ENCODE data around the gene TYW5. TPM values are rescaled to one million over a fixed set of nuclear protein-coding genes. Genes with fewer than 3 reads are reported as not detected.

TYW5 gene
- total RNA-seq, 1 donor from 2014 or later = 9.2 TPM

DNA sequence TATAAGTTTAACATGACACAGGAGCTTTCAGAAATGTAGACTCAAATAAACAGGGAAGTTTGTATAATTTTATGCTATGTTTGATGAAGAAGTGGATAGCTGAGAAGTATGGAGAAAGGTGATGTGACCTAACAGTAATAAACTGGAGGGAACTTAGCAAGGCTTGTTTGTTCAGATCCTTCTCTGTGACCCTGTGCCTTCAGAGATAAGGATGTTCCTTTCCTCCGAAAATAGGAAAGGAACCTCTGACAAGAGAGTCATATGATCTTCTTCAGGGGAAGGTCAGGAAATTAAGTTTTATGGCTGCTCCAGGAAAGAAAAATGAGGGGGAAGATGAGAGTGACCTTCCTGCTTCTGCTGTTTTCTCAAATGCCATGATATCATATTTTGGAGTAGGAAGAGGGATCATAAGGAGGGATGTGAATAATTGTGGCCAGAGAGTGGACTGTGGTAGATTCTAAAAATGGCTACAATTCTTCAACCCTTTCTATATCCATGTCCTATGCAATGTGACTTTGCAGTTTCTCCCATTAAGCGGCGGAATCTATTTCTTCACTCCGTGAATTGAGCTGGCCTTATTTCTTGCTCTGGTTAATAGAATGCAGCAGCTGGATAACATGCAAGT lies 52.7 kb downstream of the TYW5 start:
- Mint-ChIP-seq H3K27ac (ENCODE audit: unreplicated experiment) (no peak overlapping the region), H3K4me1 (ENCODE audit: low read depth, unreplicated experiment) (no peaks in the 10 kb centered on the region), H3K36me3 (ENCODE audit: low read depth, unreplicated experiment) (no peaks in the 10 kb centered on the region), H3K9me3 (ENCODE audit: unreplicated experiment) (no peaks in the 10 kb centered on the region), H3K4me3 (ENCODE audit: unreplicated experiment) (no peak overlapping the region), H3K27me3 (ENCODE audit: low read depth, unreplicated experiment) (no peaks in the 10 kb centered on the region)
- no peak for FAIRE-seq
- no peaks in the 10 kb centered on the region for H3K27me3 ChIP-seq (ENCODE audit: insufficient read depth, low read length)
- no peak for DNase-seq (ENCODE audit: low read depth)
- no peaks in the 10 kb centered on the region for H4K20me1 ChIP-seq (ENCODE audit: insufficient read depth, low read length)
- H3K4me3 ChIP-seq (ENCODE audit: insufficient read depth, low read depth, low read length) = no peak overlapping the region
- H3K4me1 ChIP-seq (ENCODE audit: insufficient read depth, low read length) = no peaks in the 10 kb centered on the region
- H3K79me2 ChIP-seq (ENCODE audit: insufficient read depth, low read length) = no peaks in the 10 kb centered on the region
- no peak overlapping the region for H3K4me2 ChIP-seq (ENCODE audit: low read length)
- no peaks in the 10 kb centered on the region for H3K9me3 ChIP-seq (ENCODE audit: insufficient read depth, low read depth, low read length)
- no peak overlapping the region for H3K9ac ChIP-seq (ENCODE audit: low read length)
- TF ChIP-seq EZH2 (IDR thresholded peaks at IDR 0.05; ENCODE audit: insufficient read depth, low read length) = no peak
- no peak for TF ChIP-seq CTCF (IDR thresholded peaks at IDR 0.05; ENCODE audit: insufficient read depth, low read depth, low read length)
- H2AFZ ChIP-seq (ENCODE audit: low read depth, low read length) = no peak overlapping the region
- no peak overlapping the region for H3K27ac ChIP-seq (ENCODE audit: low read depth, low read length)
- no peaks in the 10 kb centered on the region for H3K36me3 ChIP-seq (ENCODE audit: insufficient read depth, low read length)

- H3K4me1 ChIP-seq (ENCODE audit: insufficient read depth, low read length) = no peaks in the 10 kb centered on the region
- H3K36me3 Mint-ChIP-seq (ENCODE audit: low read depth, unreplicated experiment) = no peaks in the 10 kb centered on the region
- H3K9me3 ChIP-seq (ENCODE audit: insufficient read depth, low read depth, low read length) = no peaks in the 10 kb centered on the region
- H3K4me2 ChIP-seq (ENCODE audit: low read length) = no peak overlapping the region
- H4K20me1 ChIP-seq (ENCODE audit: insufficient read depth, low read length) = no peaks in the 10 kb centered on the region
- DNase-seq (ENCODE audit: low read depth) (no peak), FAIRE-seq (no peak)
- no peak overlapping the region for H3K9ac ChIP-seq (ENCODE audit: low read length)
- no peaks in the 10 kb centered on the region for H3K27me3 ChIP-seq (ENCODE audit: insufficient read depth, low read length)
- H3K4me3 Mint-ChIP-seq (ENCODE audit: unreplicated experiment) = no peak overlapping the region
- no peak for TF ChIP-seq CTCF (IDR thresholded peaks at IDR 0.05; ENCODE audit: insufficient read depth, low read depth, low read length)
- TF ChIP-seq EZH2 (IDR thresholded peaks at IDR 0.05; ENCODE audit: insufficient read depth, low read length) = no peak
- H2AFZ ChIP-seq (ENCODE audit: low read depth, low read length) = no peak overlapping the region
- no peak overlapping the region for H3K4me3 ChIP-seq (ENCODE audit: insufficient read depth, low read depth, low read length)
- no peaks in the 10 kb centered on the region for H3K36me3 ChIP-seq (ENCODE audit: insufficient read depth, low read length)
- H3K4me1 Mint-ChIP-seq (ENCODE audit: low read depth, unreplicated experiment) = no peaks in the 10 kb centered on the region
- no peak overlapping the region for H3K27ac Mint-ChIP-seq (ENCODE audit: unreplicated experiment)
- H3K27me3 Mint-ChIP-seq (ENCODE audit: low read depth, unreplicated experiment) = no peaks in the 10 kb centered on the region
- H3K79me2 ChIP-seq (ENCODE audit: insufficient read depth, low read length) = no peaks in the 10 kb centered on the region
- no peak overlapping the region for H3K27ac ChIP-seq (ENCODE audit: low read depth, low read length)
- H3K9me3 Mint-ChIP-seq (ENCODE audit: unreplicated experiment) = no peaks in the 10 kb centered on the region
These were observed 53.3 kb downstream of the TYW5 start for GRCh38 chr2:199901942-199902341.

- H3K4me2 ChIP-seq (ENCODE audit: low read length) = no peak overlapping the region
- no peaks in the 10 kb centered on the region for H3K4me1 ChIP-seq (ENCODE audit: insufficient read depth, low read length)
- TF ChIP-seq CTCF (IDR thresholded peaks at IDR 0.05; ENCODE audit: insufficient read depth, low read depth, low read length) = no peak
- TF ChIP-seq EZH2 (IDR thresholded peaks at IDR 0.05; ENCODE audit: insufficient read depth, low read length) = no peak
- no peaks in the 10 kb centered on the region for H3K36me3 Mint-ChIP-seq (ENCODE audit: low read depth, unreplicated experiment)
- H2AFZ ChIP-seq (ENCODE audit: low read depth, low read length) = no peak overlapping the region
- no peaks in the 10 kb centered on the region for H3K36me3 ChIP-seq (ENCODE audit: insufficient read depth, low read length)
- FAIRE-seq (no peak), DNase-seq (ENCODE audit: low read depth) (no peak)
- no peaks in the 10 kb centered on the region for H4K20me1 ChIP-seq (ENCODE audit: insufficient read depth, low read length)
- H3K79me2 ChIP-seq (ENCODE audit: insufficient read depth, low read length) = no peaks in the 10 kb centered on the region
- H3K9me3 Mint-ChIP-seq (ENCODE audit: unreplicated experiment) = peaks cover 4% of the 10 kb centered on the region
- no peaks in the 10 kb centered on the region for H3K9me3 ChIP-seq (ENCODE audit: insufficient read depth, low read depth, low read length)
- no peak overlapping the region for H3K4me3 Mint-ChIP-seq (ENCODE audit: unreplicated experiment)
- H3K9ac ChIP-seq (ENCODE audit: low read length) = no peak overlapping the region
- no peak overlapping the region for H3K4me3 ChIP-seq (ENCODE audit: insufficient read depth, low read depth, low read length)
- no peak overlapping the region for H3K27ac Mint-ChIP-seq (ENCODE audit: unreplicated experiment)
- no peaks in the 10 kb centered on the region for H3K27me3 ChIP-seq (ENCODE audit: insufficient read depth, low read length)
- H3K27me3 Mint-ChIP-seq (ENCODE audit: low read depth, unreplicated experiment) = no peaks in the 10 kb centered on the region
- no peaks in the 10 kb centered on the region for H3K4me1 Mint-ChIP-seq (ENCODE audit: low read depth, unreplicated experiment)
- H3K27ac ChIP-seq (ENCODE audit: low read depth, low read length) = no peak overlapping the region
These were observed 58.7 kb downstream of the TYW5 start for GRCh38 chr2:199896617-199897016.

Measured in astrocyte (in vitro differentiated cells and primary cell).